ENCODE measurements around the gene SMARCE1.

The SMARCE1 gene

DNA sequence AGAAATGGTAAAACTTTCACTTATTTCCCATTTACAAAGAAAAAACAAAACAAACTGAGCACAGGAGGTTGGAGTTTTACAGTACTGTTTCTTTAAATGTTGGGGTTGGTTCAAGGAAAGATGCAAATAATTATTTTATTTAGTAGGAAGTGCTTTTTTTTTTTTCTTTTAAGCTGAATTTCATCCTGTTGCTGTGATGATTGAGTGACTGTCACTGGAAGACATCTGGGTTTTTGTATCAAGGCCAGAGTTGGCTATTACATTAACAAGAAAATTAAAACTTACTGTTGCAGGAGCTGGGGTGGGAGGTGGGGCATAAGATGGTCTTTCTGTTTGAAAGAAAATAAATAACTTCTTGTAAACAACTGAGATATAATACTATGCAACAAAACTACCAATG is 2.3 kb downstream of the SMARCE1 start:
- no peak for FAIRE-seq

DNA sequence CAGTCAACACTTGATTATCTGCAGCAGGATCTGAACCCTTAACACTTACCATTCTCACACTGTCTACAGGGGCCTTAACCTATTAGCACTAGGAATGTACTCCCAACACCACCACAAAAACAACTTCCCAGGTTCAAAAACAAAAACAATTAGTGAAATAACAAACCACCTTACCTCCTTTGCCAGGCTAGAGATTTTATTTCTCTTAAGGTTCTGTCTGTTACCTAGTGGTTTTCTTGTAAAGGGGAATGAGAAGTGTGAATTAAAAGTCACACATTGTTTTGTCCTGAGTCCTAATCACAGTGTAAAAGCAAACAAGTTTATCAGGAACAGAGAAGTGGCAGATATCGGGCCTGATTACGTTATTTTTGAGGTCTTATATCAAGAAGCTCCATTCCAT is 9.7 kb downstream of the SMARCE1 start:
- no peak for FAIRE-seq

DNA sequence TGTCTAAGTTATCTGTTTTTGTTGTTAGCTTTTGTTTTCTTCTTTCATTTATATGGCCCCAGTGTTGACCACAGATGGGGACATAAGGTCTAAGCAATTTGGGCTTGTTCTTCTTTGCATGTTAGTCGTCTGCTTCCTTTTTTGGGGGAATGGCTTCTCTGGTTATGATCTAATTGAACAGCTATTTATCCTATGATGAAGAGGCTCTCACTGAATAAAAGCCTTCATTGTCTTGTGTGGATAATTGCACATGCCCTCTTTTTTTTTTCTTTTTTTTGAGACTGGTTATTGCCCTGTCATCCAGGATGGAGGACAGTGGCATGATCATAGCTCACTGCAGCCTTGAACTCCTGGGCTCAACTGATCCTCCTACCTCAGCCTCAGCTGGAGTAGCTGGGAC is 13.7 kb downstream of the SMARCE1 start:
- no peak for FAIRE-seq

DNA sequence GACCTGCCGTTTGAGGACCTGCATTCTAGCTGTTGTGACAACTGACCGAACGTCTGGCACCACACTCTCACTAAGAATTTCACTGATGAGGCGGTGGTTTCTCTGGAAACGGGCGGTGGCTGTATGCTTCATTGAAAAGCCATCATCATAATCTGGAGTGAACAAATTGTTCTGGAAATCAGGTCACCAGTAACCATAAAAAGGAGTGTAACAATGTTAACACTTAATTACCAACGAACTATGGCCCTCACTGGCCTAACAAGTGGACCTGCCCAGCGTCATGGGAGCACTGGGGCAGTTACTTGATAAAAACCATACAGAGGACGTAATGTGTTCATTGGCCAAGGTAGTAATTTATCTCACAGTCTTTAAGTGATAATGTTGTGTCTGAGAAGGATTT is 15.4 kb downstream of the SMARCE1 start:
- FAIRE-seq: no peak

DNA sequence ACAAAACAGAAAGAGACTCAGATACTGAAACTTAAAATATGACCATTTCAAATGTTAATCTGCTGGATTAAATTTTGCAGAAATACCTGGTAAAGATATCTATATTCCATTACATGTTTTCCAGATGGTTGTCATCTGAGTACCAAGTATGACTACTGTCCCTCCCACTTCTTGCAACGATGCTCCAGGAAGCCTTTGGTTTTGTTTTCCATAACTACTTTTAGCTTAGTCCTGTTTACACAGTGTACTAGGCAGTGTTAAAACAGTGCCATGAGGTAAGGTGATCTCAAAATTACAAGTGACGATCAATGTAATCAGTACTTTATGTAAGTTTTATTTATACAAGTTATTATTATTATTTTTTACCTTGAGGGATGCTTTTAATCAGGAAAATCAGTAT is 17.8 kb downstream of the SMARCE1 start:
- no peak for FAIRE-seq

DNA sequence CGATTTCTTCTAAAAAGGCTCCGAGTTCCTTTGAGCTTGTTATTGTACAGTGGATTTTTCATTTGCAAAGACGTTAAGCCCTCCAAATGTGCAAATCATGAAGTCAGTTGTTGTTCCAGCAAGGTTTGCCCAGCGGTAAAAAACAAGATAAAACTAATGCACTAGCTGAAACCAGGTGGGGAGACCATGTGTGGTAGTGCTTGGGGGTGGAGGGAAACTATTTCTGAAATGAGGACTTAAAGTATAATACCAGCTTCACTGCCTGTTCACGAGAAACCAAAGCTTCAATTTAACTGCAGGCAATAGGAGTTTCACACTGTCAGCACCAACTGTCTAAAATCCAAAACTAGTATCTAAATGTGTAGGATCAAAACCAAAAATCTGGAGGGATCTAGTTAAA is 22.3 kb downstream of the SMARCE1 start:
- FAIRE-seq: no peak

DNA sequence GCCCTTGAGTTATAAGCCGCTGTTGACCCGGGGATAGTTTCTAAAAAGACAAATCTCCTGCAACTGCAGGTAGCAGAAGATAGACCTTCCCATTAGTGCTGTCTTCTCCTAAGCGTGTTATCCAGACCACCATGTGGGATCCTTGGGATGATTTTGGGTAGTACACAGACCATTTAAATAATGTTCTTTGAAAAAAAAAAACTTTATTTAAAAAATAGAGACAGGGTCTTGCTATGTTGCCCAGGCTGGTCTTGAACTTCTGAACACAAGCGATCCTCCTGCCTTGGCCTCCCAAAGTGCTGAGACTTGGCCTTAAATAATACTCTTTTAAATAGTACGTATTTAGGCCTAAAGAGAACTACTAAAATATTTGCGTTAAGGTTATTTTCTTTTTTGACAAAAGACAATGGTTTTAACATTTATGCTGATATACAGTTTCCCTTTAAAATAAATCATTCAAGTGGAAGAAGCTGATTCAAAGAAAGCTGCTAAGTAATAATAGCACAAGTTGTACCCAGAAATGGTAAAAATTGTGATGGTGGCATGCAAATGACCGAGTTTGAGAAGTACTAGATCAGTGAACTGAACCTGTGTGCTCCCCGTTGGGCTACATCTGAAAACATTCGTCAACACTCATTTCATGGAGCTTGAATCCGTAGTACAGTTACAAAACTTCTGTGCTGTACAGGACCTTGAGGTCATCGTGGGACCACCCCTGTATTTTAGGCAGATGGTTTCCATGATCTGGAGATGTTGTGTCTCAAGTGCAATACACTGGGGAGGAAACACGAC is 24.0 kb downstream of the SMARCE1 start:
- no peak for FAIRE-seq

DNA sequence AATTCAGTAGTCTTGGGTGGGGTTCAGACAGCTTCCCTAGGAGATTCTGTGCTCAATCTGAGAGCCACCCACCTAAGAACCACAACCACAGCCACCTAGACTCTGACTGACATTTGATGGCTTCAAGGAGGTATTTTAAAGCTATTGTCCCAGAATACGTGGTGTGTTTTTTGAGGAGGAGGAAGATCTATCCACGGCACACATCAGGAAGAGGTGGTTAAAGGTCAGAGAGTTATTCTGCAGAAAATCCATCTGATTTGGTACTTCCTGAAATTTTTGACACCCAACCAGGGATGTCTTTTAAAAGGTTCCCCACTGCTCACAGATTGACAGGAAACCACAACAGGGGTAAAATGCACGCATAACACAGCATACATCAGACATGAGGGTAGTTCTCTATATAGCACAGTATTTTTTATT is 25.1 kb downstream of the SMARCE1 start:
- no peak for FAIRE-seq

DNA sequence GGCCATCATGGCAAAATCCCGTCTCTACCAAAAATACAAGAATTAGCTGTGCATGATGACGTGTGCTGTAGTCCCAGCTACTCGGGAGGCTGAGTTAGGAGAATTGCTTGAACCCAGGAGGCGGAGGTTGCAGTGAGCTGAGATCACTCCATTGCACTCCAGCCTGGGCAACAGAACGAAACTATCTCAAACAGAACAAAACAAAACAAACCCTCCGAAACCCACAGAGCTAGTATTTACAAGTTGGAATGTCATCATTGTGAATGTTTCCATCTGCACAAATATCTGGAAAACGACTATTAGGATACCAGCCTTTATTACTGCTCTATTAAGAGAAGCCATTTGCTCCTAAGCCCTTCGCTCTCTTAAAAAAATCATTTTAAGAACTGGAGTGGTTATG is 26.0 kb downstream of the SMARCE1 start:
- FAIRE-seq: no peak

DNA sequence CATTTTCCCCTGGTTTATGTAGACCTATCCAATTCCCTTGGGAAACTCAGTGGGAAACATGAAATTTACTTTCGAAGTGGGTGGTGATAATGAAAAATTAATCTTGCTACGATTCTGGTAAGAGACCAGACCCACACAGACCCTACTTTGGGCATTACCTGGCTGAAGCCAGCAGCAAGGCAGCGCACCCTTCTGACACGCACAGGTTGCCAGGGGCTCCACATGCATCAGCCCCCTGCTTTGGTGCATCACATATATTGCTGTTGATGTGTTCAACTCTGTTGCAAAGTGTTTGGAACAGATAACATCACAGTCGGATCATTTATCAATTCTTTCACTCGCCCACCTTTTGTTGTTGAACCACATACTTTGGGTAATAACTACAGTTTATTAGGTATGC is 26.6 kb downstream of the SMARCE1 start:
- FAIRE-seq: no peak

DNA sequence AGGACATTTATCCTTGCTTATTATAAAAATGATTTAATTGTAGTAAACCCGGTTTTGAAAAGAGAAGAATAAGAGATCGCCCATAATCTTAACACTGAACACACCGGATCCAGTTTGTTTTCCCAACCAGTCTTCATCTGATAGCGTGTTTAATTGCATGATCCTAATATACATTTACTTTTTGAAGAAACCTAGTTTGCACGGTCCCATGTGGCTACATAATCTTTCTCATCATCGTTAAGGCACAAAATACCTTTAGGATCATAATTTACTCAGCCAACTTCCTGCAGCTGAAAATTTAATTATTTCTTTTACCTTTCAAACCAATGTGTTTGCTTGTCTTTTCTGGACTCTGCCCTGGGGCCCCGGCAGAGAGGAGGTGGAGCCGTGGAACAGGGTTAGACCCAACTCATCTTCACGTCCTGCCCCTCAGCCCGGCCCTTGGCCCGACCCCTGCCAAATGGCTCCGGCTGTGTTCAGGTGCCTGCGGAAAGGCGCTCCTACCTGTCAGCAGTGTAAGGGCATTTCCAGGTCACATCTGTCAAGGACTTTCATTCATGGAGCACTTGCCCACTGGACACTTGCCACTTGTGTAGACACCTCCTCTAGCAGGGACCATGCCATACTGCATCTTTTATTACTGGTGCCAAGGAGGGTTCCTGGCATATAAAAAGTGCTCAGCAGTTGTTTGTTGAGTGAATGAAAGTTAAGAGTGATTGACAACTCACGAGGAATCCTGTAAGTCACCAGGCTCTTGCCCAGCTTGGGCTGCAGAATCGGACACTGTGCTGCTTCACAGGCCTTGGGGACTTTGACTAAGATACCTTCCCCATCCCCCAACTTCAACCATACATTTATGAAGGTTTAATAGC is 28.6 kb downstream of the SMARCE1 start:
- FAIRE-seq: no peak

DNA sequence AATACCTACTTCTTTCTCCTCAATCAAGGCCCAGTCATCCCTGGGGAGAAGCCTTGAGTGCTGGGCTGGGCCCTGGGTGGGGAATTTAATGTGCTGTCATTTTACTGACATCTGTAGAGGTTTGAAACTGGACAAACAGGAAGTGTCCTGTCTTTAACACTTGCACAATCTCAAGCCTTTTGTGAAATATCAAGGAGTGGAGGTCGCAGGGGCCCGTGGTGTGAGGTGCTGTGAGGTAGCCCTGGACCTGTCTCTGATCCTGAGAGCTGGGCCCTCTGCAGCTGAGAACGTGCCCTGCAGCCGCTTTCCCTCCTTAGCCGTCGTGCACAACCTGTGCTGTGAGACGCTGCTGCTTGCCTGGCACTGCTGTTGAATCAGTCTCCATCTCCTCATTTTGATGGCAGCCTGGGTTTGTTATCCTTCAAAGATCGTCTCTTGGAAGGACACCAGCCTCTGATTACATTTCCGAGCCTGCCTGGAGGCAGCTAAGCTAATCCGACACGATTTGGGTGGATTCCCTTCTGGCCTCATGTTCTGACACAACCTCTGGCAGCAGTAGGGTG is 29.9 kb downstream of the SMARCE1 start:
- FAIRE-seq: no peak

DNA sequence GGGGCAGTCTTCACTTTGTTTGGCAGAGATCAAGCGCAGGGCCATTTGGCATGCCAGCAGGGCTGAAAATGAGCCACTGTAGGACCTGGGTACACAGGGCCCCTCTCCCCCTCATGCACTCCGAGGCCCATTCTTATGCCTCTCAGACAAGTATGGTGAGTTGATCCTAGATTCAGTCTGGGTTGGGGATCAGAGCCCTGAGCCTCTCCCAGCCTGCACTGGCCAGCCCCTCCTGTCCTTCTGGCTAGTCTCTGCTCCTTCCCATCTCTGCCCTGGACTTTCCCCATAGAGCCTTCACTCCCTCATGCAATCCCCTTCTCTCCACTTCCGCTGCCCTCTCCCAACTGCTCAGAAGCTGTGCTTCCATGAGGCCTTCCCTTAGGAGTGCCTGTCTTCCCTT is 31.0 kb downstream of the SMARCE1 start:
- no peak for FAIRE-seq

DNA sequence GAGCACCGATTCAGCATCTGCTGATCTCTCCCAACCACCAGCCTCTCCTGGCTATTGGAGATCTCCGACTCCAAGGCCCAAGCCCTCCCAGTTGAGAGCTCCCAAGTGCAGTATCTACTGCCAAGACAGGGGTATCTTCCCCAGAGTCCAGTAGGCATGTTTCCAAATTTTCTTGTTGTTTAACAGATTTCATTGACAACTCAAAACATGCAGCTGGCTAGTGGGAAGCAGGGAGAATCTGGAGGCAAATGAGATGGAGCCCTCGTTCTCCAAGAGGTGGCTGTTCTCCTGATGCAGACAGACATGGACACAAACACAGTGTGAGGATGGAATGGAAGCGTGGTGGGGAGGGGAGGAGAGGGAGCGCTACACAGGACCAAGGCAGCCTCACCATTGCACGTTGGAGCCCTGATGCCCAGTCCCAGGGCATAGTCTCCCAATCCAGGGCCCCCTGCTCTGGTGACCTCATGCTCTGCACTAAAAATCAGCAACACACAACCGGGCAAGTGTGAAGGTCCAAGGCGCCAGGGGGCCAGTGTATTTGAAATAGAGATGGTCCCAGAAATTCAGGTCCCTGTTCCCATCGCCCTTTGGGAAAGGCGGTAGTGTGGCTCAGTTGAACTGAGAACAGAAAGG is 31.7 kb downstream of the SMARCE1 start:
- FAIRE-seq: no peak

DNA sequence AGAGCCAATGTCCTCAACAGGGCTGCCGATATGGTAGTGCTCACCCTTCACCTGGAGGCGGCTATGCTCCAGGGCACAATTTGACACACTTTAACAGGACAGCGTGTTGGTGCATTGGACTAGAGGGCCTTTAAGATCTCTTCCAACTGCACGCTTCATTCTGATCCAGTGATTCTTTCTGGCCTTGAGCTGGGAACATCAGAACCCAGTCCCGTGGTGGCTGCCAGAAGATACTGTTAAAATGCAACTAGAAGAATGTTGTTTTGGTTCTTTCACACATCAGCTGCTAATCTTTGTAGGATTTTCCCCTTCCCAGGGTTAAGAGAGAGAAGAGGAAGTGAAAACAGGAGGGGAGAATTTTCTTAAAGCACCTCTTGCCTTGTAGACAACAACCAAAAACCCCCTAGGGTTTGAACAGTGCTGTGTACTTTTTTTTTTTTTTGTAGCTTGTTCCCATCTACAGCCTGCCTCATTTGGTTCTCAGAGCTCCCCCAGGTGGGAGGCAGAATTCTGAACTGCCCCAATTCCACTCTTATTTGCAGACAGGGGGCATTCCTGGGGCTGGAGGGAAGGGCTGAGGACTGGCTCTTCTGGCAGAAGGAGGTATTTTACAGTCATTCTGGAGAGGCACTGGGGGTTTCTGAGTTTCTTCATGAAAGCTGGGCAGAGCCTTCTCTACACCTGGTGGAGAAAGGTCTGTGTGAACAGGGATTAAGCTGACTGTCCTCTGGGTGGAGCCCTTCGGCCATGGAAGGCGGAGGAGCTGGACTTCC is 32.4 kb downstream of the SMARCE1 start:
- no peak for FAIRE-seq

DNA sequence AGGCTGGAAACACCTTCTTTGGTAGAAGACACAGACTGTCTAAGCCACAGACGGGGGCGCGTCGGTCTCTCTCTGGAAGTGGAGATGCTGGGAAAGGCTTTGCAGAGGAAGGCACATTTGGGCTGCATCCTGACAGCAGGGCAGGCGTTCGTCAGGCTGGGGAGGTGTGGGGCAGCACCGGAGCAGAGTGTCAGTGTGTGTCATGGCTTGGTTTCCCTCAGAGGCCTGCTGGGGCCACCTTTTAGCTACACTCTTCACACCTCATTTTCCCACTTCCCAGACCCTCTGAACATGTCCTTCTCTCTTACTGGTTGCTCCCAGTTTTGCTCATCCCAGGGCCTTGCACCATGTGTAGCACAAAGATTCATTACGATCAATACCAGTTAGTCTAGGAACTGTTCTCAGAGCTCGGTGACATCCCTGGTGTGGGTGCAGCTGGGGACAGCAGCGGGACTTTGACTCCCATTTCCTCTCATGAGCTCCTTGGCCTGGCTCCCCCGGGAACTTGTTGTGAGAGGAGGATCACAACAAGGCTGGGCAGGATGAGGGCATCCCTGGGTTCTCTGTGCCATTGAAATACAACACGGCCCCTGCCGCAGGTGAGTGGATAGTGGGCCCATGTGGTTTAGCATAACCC is 33.1 kb downstream of the SMARCE1 start:
- FAIRE-seq: no peak

DNA sequence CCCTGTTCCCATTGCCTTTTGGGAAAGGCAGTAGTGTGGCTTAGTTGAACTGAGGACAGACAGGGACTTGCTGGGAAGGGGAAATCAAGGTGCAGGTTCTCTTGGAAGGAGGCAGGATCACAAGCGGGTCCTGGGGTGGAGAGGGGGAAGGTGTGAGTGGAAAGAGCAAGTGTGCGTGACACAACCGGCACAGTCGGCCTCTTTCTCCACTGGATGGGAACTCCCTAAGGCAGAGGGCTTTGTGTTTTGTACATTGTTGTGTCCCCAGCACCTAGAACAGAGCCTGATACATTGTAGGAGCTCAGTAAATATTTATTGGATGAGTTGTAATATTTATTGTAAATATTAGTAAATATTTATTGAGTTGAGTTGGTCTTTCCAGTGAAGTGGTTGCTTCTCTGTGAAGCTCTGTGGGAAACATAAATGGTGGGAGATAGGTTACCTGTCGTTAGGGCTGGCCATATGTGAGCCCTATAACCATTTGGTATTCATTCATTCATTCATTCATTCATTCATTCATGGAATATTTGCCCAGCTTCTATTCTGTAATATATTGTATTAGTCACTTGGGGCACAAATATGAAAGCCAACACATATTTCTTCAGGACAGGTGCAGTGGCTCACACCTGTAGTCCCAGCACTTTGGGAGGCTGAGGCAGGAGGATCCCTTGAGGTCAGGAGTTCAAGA is 34.0 kb downstream of the SMARCE1 start:
- no peak for FAIRE-seq

DNA sequence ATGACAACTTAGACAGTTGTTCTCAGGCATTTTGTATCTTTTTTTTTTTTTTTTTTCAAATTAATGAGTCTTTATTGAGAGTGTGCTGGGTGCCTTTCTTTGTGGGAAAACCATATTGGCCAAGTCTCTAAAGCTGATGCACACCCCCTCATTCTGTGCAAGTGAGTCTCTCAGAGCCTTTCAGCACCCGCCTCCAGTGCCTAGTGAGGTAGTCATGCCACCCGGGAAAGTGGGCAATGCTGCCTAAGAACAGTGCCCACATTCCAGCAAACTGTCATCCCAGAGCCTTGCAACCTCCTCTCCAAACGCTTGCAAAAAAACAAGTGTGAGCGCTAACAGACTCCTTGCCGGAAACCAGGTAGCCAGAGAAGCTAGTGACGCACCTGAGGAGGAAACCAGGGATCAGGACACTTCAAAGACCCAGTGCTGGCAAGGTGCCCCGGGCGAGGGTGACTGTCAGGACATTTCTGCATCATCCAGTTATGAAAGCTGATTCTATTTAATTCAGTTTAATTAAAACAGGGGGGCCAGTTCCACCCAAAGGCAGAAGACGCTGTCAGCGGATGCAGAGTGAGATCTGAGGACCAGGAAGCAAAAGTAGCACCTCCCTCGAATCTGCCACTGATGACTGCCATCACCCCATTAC is 34.9 kb downstream of the SMARCE1 start:
- no peak for FAIRE-seq

DNA sequence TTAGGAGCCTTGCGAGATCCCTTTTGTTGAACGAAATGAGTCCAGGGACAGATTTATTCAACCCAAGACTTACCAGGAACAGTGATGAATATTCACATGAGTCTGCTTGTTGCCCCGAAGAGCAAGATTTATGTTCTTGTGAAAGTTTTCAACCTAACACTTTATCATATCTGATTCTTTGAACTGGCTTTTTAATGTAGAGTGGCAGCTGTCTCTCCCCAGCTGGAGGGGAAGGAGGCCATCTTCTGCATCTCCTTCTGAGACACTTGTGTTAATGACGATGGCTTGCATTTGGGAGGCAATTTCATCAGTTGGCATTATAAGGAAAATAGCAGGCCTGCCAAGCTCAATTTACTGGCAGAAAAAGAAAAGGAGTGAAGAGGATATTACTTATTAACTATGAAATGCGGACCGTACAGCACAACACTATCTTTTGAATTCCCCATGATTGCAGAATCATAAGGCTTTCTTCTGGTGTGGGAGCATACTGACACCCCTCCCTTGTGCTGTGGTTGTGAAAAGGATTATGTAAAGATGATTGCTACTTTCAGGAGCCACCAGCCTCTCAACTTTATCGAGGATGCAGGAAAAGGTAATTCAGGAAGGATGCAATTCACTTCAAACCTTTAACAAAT is 35.7 kb downstream of the SMARCE1 start:
- FAIRE-seq: no peak

DNA sequence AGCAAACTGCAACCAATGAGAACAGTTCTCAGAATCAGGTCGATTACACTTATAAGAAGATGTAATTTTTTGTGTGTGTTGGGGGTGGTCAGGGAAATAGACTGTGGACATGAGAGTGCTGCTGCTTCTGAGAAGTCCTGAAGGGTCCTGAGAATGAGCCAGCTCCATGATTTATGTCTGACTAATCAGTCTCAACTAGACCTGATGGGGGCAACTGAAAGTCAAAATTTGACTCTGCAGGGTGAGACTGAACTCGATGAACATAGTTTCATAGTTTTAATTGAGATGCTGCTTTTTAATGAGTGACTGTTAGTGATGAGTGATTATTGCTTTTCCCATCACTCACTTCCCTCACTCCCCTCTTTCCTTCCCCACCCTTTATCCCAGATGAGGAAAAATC is 37.3 kb downstream of the SMARCE1 start:
- no peak for FAIRE-seq
